ENCODE data around the gene PRDM16. TPM values are rescaled to one million over a fixed set of nuclear protein-coding genes. Genes with fewer than 3 reads are reported as not detected.

PRDM16 gene
- total RNA-seq, 1 experiment from 2014 or later: not detected

DNA sequence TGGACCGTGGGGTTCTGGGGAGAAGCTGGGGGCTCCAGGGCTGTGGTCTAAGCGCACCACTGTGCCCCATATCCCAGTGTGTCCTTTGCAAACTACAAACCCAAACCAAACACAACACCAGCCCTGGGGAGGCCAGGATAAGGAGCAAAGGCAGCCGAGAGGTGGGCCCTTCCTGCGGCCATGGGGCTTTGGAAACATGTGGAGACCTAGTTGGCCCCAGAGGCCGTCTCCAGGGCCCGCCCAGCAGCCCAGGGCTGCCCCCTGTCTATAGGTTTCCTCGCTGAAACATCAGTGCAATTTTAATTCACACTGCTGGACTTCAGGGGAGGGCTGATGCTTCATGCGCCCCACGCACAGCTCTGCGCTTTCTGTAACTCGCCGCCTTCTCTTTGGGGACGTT is 61.3 kb downstream of the PRDM16 start:
- Mint-ChIP-seq H3K27me3 (ENCODE audit: insufficient read depth, unreplicated experiment) (no peaks in the 10 kb centered on the region), H3K9me3 (ENCODE audit: unreplicated experiment) (peaks cover 15% of the 10 kb centered on the region), H3K4me3 (ENCODE audit: unreplicated experiment) (no peak overlapping the region), H3K4me1 (ENCODE audit: insufficient read depth, unreplicated experiment) (no peaks in the 10 kb centered on the region), H3K36me3 (ENCODE audit: insufficient read depth, unreplicated experiment) (peaks cover 4% of the 10 kb centered on the region), H3K27ac (ENCODE audit: low read depth, unreplicated experiment) (no peak overlapping the region)
- no peak for DNase-seq (ENCODE audit: unreplicated experiment)
- ChIA-PET POLR2A (no interaction called here), CTCF (no interaction called here)
- no peak for TF ChIP-seq CTCF (IDR thresholded peaks at IDR 0.05; ENCODE audit: unreplicated experiment)
- intact Hi-C loops (cut with micrococcal nuclease): no loop called here
- BruUV-seq (replicated peaks): no TSS peak

DNA sequence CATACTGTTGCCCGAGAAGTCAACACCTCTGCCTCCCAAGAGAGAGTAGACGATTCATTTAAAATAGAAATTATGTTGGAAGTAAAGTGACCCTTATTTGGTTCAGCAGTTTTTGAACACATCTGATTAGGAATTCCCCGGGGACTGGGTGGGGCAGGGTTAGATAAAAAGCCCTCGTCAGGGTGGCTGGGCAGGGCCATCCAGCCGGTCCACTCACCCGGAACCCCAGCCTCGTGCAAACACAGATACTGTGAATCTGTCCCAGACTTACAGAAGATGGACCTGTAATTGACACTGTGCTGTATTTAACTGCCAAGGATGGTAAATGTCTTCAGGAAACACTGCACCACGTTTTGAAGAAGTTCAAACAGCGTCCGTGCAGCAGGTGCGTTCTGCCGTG is 63.7 kb downstream of the PRDM16 start:
- ChIA-PET CTCF (no interaction called here), POLR2A (no interaction called here)
- H3K9me3 Mint-ChIP-seq (ENCODE audit: unreplicated experiment): peaks cover 15% of the 10 kb centered on the region
- intact Hi-C loops (cut with micrococcal nuclease): no loop called here
- H3K27ac Mint-ChIP-seq (ENCODE audit: low read depth, unreplicated experiment): no peak overlapping the region
- no peak for TF ChIP-seq CTCF (IDR thresholded peaks at IDR 0.05; ENCODE audit: unreplicated experiment)
- no peak overlapping the region for H3K4me3 Mint-ChIP-seq (ENCODE audit: unreplicated experiment)
- H3K27me3 Mint-ChIP-seq (ENCODE audit: insufficient read depth, unreplicated experiment): no peaks in the 10 kb centered on the region
- H3K36me3 Mint-ChIP-seq (ENCODE audit: insufficient read depth, unreplicated experiment): peaks cover 4% of the 10 kb centered on the region
- no peaks in the 10 kb centered on the region for H3K4me1 Mint-ChIP-seq (ENCODE audit: insufficient read depth, unreplicated experiment)
- no TSS peak for BruUV-seq (replicated peaks)
- DNase-seq (ENCODE audit: unreplicated experiment): no peak

- Mint-ChIP-seq H3K27ac (ENCODE audit: low read depth, unreplicated experiment) (no peak overlapping the region), H3K36me3 (ENCODE audit: insufficient read depth, unreplicated experiment) (peaks cover 4% of the 10 kb centered on the region), H3K4me3 (ENCODE audit: unreplicated experiment) (no peak overlapping the region), H3K9me3 (ENCODE audit: unreplicated experiment) (peaks cover 14% of the 10 kb centered on the region), H3K27me3 (ENCODE audit: insufficient read depth, unreplicated experiment) (no peaks in the 10 kb centered on the region), H3K4me1 (ENCODE audit: insufficient read depth, unreplicated experiment) (no peaks in the 10 kb centered on the region)
- BruUV-seq (replicated peaks): no TSS peak
- POLR2A ChIA-PET: no interaction called here
- no peak for DNase-seq (ENCODE audit: unreplicated experiment)
- intact Hi-C loops (cut with micrococcal nuclease): no loop called here
- no peak for TF ChIP-seq CTCF (IDR thresholded peaks at IDR 0.05; ENCODE audit: unreplicated experiment)
- CTCF ChIA-PET: no interaction called here
Observed at GRCh38 chr1:3133686-3134085, 64.7 kb downstream of the PRDM16 start.

DNA sequence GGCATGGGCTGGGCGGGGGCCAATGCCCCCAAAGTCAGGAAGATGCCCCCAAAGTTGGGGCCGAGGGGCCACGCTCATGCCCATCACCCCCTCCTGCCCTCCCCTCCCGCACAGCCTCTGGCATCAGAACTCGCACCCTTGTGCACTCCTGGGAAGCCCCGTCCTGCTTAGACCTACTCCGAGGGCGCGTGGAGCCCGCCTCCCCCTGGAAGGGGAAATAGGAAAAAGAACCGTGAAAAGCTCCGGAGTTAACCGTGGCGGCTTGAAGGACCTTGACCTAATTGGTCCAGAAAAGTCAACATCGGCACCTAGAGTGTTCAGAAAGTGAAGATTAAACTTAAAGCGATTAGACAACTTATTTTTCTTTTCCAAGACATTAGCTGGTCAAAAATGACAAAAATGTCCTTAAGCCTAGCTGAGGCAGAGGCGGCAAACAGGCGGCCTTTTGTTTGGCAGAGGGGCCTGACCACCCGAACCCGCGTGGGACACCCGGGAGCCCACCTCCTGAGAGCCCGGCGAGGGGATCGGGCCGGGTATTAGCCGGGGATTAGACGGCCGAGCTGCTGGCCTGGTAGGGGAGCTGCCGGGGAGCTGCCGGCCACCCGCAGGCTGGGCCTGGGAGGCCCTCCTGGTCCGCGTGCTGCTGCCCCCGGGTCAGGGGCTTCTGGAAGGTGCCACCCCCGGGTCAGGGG is 65.5 kb downstream of the PRDM16 start:
- intact Hi-C loops (cut with micrococcal nuclease): no loop called here
- BruUV-seq (replicated peaks): no TSS peak
- H3K36me3 Mint-ChIP-seq (ENCODE audit: insufficient read depth, unreplicated experiment): peaks cover 4% of the 10 kb centered on the region
- ChIA-PET POLR2A (no interaction called here), CTCF (no interaction called here)
- H3K4me1 Mint-ChIP-seq (ENCODE audit: insufficient read depth, unreplicated experiment): no peaks in the 10 kb centered on the region
- no peak for TF ChIP-seq CTCF (IDR thresholded peaks at IDR 0.05; ENCODE audit: unreplicated experiment)
- H3K27me3 Mint-ChIP-seq (ENCODE audit: insufficient read depth, unreplicated experiment): no peaks in the 10 kb centered on the region
- H3K9me3 Mint-ChIP-seq (ENCODE audit: unreplicated experiment): peaks cover 5% of the 10 kb centered on the region
- H3K4me3 Mint-ChIP-seq (ENCODE audit: unreplicated experiment): no peak overlapping the region
- no peak for DNase-seq (ENCODE audit: unreplicated experiment)
- no peak overlapping the region for H3K27ac Mint-ChIP-seq (ENCODE audit: low read depth, unreplicated experiment)

Measured in MCF 10A (cell line).